Colonic mucosa (tissue), 4 donors: ENCODE results near the gene GPX3. TPM values are rescaled to one million over a fixed set of nuclear protein-coding genes. Genes with fewer than 3 reads are reported as not detected.

Experiments used
- DNase-seq: peaks from one replicate; pipeline ENCODE4 v3.0.0-alpha.2; 2020
- H3K27ac ChIP-seq: fragments of 200-600 bp; one replicate; pipeline ENCODE4 v1.8.0; 2021
- H3K27me3 ChIP-seq: fragments of 200-600 bp; one replicate; pipeline ENCODE4 v1.8.0; 2021
- H3K36me3 ChIP-seq: fragments of 200-600 bp; one replicate; pipeline ENCODE4 v1.8.0; 2021
- H3K4me1 ChIP-seq: fragments of 200-600 bp; one replicate; pipeline ENCODE4 v1.8.0; 2021; ENCODE audit warnings: mild to moderate bottlenecking
- H3K4me3 ChIP-seq: fragments of 200-600 bp; one replicate; pipeline ENCODE4 v1.8.0; 2021
- H3K9ac ChIP-seq, 2 donors: one replicate each; pipeline ENCODE4 v1.7.0; 2013; ENCODE audit warnings: control low read depth in 2 of 2, low read depth in 2 of 2, low read length in 2 of 2
- H3K9me3 ChIP-seq: fragments of 200-600 bp; one replicate; pipeline ENCODE4 v1.8.0; 2021
- CTCF ChIP-seq: fragments of 200-600 bp; IDR thresholded peaks from one replicate; pipeline ENCODE4 v1.8.0; 2022; ENCODE audit warnings: antibody characterized with exemption, mild to moderate bottlenecking
- intact Hi-C: fragments of 100-400 bp; cut with DNase I; formaldehyde crosslinking; loops from one replicate; pipeline ENCODE4 v1.14.1; 2022
- total RNA-seq, 2 donors: library from RNA; stranded (reverse); fragmentation: NEBNext Ultra II Directional in 1 of 2; extraction: Animal tissue kit (Norgen Biotek cat#: 25700) in 1 of 2; gene quantifications; one replicate each; pipeline ENCODE4 v1.2.1, GENCODE V29; 2021
- donor health status: healthy.
- donor health status: DM: no; HTN: no; CAD: no.
- donor health status: DM: no; HTN: no; CAD: no.

GPX3 gene
- total RNA-seq, 2 donors from 2014 or later: 30.2 to 60.5 TPM

- no peak for TF ChIP-seq CTCF
- no peaks in the 10 kb centered on the region for H3K9me3 ChIP-seq
- intact Hi-C loops: no loop called here
- peaks cover 6% of the 10 kb centered on the region for H3K4me1 ChIP-seq
- DNase-seq: no peak
- H3K36me3 ChIP-seq: no peaks in the 10 kb centered on the region
- H3K27me3 ChIP-seq: no peaks in the 10 kb centered on the region
- no peak overlapping the region for H3K27ac ChIP-seq
- H3K9ac ChIP-seq: no peak overlapping the region
- no peak overlapping the region for H3K4me3 ChIP-seq
Measured at GRCh38 chr5:151024440-151025249, 4.3 kb downstream of the GPX3 start.

- Histone ChIP-seq H3K27ac (no peak overlapping the region), H3K27me3 (no peaks in the 10 kb centered on the region), H3K9ac (no peak overlapping the region), H3K4me3 (no peak overlapping the region), H3K4me1 (peaks cover 6% of the 10 kb centered on the region), H3K9me3 (no peaks in the 10 kb centered on the region), H3K36me3 (no peaks in the 10 kb centered on the region)
- DNase-seq: no peak
- intact Hi-C loops: no loop called here
- no peak for TF ChIP-seq CTCF
Measured at GRCh38 chr5:151025250-151025606, 4.8 kb downstream of the GPX3 start.

GRCh38 chr5:151026088-151026487 lies 5.7 kb downstream of the GPX3 start:
- Histone ChIP-seq H3K9me3 (no peaks in the 10 kb centered on the region), H3K27ac (no peak overlapping the region), H3K36me3 (no peaks in the 10 kb centered on the region), H3K4me1 (peaks cover 6% of the 10 kb centered on the region), H3K4me3 (no peak overlapping the region), H3K27me3 (no peaks in the 10 kb centered on the region), H3K9ac (no peak overlapping the region)
- TF ChIP-seq CTCF: no peak
- intact Hi-C loops: no loop called here
- DNase-seq: no peak

- Histone ChIP-seq H3K4me1 (peaks cover 6% of the 10 kb centered on the region), H3K27ac (no peak overlapping the region), H3K9me3 (no peaks in the 10 kb centered on the region), H3K36me3 (peaks cover 2% of the 10 kb centered on the region), H3K9ac (no peak overlapping the region), H3K27me3 (no peaks in the 10 kb centered on the region), H3K4me3 (no peak overlapping the region)
- intact Hi-C loops: no loop called here
- no peak for DNase-seq
- no peak for TF ChIP-seq CTCF
Measured at GRCh38 chr5:151026679-151027078, 6.3 kb downstream of the GPX3 start.

GRCh38 chr5:151027961-151028479 lies 7.6 kb downstream of the GPX3 start:
- peaks cover 10% of the 10 kb centered on the region for H3K36me3 ChIP-seq

More at GRCh38 chr5:151027961-151028479, 7.6 kb downstream of the GPX3 start:
- Histone ChIP-seq H3K9ac (no peak overlapping the region), H3K27ac (no peak overlapping the region), H3K4me3 (no peak overlapping the region), H3K4me1 (peaks cover 6% of the 10 kb centered on the region), H3K9me3 (no peaks in the 10 kb centered on the region), H3K27me3 (no peaks in the 10 kb centered on the region)
- TF ChIP-seq CTCF: no peak
- intact Hi-C loops: no loop called here
- no peak for DNase-seq
